Esophagus squamous epithelium (tissue), 4 donors: ENCODE results near the gene CNPY3.

ENCODE experiments used
- CTCF ChIP-seq, 6 experiments: fragments of 450-650 bp in 4 of 6; fragments of 200-600 bp in 2 of 6; sonication (generic) in 2 of 6; IDR thresholded peaks; one replicate each; pipeline ENCODE4 v1.5.1; 2016 to 2019; ENCODE audit warnings: antibody characterized with exemption in 6 of 6, mild to moderate bottlenecking in 4 of 6, moderate library complexity in 4 of 6
- POLR2A ChIP-seq, 4 donors: fragments of 450-650 bp; IDR thresholded peaks; one replicate each; pipeline ENCODE4 v1.6.1; 2017; ENCODE audit warnings: antibody characterized with exemption in 4 of 4, mild to moderate bottlenecking in 4 of 4, moderate library complexity in 3 of 4

GRCh38 chr6:42942444-42942843 lies 13.2 kb downstream of the CNPY3 start:
- no peak for TF ChIP-seq POLR2A (IDR thresholded peaks at IDR 0.05)
- no peak for TF ChIP-seq CTCF (IDR thresholded peaks at IDR 0.05)
